Gastrocnemius medialis (tissue), 4 donors: Measurements from ENCODE around the gene NPHP1.

Experiments used
- CTCF ChIP-seq, 5 experiments: fragments of 450-650 bp in 3 of 5; fragments of 200-600 bp in 2 of 5; sonication (generic) in 2 of 5; IDR thresholded peaks in 4 of 5; conservative IDR thresholded peaks in 1 of 5; 1 replicate in 4 of 5; 2 replicates in 1 of 5; pipeline ENCODE4 v1.5.1; 2016 to 2019; ENCODE audit warnings: antibody characterized with exemption in 5 of 5, mild to moderate bottlenecking in 3 of 5, moderate library complexity in 3 of 5
- POLR2A ChIP-seq, 2 donors: fragments of 450-650 bp; IDR thresholded peaks; one replicate each; pipeline ENCODE4 v1.6.1; 2017; ENCODE audit warnings: antibody characterized with exemption in 2 of 2, mild to moderate bottlenecking in 2 of 2, moderate library complexity in 2 of 2

GRCh38 chr2:110107092-110108079 is 97.4 kb downstream of the NPHP1 start:
- TF ChIP-seq POLR2A (IDR thresholded peaks at IDR 0.05): no peak
- TF ChIP-seq CTCF (IDR thresholded peaks at IDR 0.05 in 4 of 5, conservative IDR thresholded peaks at IDR 0.05 in 1 of 5): no peak
